Epidermal melanocyte (primary cell): ENCODE results near the gene SETD1B.

Source experiments
- DNase-seq: peaks from one replicate; pipeline ENCODE4 v3.0.0; 2011; ENCODE audit warnings: low spot score; ENCODE audit not compliant: insufficient read length

Gene SETD1B

GRCh38 chr12:121795034-121795968 lies 8.5 kb upstream of the SETD1B start:
- DNase-seq, result peak; percentile 88

- peak; percentile 91 for DNase-seq
These were observed 6.7 kb upstream of the SETD1B start for GRCh38 chr12:121796855-121797751.

- DNase-seq, result peak; percentile 66
These were observed 5.6 kb upstream of the SETD1B start for GRCh38 chr12:121797937-121798786.

- DNase-seq, result no peak
These were observed 5.0 kb upstream of the SETD1B start for GRCh38 chr12:121798787-121799155.

- DNase-seq, result peak; percentile 77
These were observed 4.5 kb upstream of the SETD1B start for GRCh38 chr12:121799156-121799841.

- peak; percentile 88 for DNase-seq
These were observed 3.7 kb upstream of the SETD1B start for GRCh38 chr12:121799842-121800693.

- DNase-seq, result peak; percentile 63
These were observed 2.9 kb upstream of the SETD1B start for GRCh38 chr12:121800694-121801594.

- DNase-seq, result no peak
These were observed 2.0 kb upstream of the SETD1B start for GRCh38 chr12:121801595-121802484.

- DNase-seq, result no peak
These were observed 1.3 kb upstream of the SETD1B start for GRCh38 chr12:121802485-121802842.

GRCh38 chr12:121802843-121803698 lies 738 bp upstream of the SETD1B start:
- peak; percentile 99 for DNase-seq

- DNase-seq, result no peak
These were observed 755 bp downstream of the SETD1B start for GRCh38 chr12:121804417-121805111.

GRCh38 chr12:121805171-121806008 lies 1.6 kb downstream of the SETD1B start:
- peak; percentile 17 for DNase-seq

GRCh38 chr12:121806009-121806545 lies 2.3 kb downstream of the SETD1B start:
- no peak for DNase-seq

GRCh38 chr12:121806546-121807423 lies 3.0 kb downstream of the SETD1B start:
- DNase-seq, result no peak
